ENCODE measurements around the gene IFIH1.

Gene IFIH1

DNA sequence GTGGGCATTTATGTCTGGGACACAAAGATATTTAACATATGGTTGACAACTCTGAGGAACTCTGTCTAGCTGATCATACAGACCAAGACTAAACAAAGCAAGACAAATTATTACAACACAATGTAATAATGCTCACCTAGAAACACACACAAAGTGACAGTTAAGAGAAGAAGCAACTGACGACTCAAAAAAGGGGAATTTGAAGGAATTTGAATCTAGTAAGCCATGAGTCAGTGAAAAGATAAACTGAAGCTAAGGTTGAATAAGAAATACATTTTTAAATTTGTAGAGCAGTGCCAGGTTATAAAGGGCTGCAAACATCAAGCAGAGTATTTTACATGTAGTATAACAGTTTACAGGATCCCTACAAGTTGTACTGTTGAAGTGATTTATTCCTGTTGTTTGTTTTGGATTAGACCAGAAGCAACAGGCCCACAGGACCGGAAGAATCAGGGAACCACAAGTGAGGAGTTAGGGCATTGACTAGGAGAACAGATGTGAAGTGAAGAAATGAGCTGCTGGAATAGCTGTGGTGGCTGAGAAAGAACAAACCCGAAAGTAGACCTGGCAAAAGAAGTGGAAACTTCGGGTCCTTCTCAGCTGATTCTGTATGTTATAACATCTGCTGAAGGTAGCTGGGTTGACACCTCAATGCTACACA, 35.6 kb downstream of the IFIH1 start:
- no peak overlapping the region for H3K4me3 ChIP-seq (replicated peaks in 1 of 2; ENCODE audit: low read depth in 2 of 2, low read length in 2 of 2)
- DNase-seq (ENCODE audit: low read depth in 2 of 2) = peak; percentile 13 to 42
- TF ChIP-seq CTCF (IDR thresholded peaks at IDR 0.05; ENCODE audit: low read depth, low read length) = no peak

DNA sequence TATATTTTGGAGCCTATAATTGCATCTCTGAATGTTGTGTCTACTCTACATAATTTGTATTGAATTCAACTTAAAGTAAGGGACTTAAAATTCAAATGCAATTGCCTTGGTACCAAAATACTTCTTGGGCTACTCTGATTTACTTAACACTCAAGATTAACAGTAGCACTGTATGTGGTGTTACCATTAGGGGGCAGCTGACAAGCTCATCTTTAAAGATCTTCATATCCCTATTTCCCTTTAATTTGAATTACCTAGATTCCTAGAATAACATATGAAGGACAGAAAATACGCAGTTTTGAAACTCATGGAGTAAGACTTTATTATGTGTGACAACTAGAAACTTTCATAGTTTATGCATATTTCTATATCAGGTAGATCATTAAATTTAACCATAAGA, 37.8 kb downstream of the IFIH1 start:
- TF ChIP-seq CTCF (IDR thresholded peaks at IDR 0.05; ENCODE audit: low read depth, low read length) = no peak
- DNase-seq (ENCODE audit: low read depth in 2 of 2) = no peak
- no peak overlapping the region for H3K4me3 ChIP-seq (replicated peaks in 1 of 2; ENCODE audit: low read depth in 2 of 2, low read length in 2 of 2)

DNA sequence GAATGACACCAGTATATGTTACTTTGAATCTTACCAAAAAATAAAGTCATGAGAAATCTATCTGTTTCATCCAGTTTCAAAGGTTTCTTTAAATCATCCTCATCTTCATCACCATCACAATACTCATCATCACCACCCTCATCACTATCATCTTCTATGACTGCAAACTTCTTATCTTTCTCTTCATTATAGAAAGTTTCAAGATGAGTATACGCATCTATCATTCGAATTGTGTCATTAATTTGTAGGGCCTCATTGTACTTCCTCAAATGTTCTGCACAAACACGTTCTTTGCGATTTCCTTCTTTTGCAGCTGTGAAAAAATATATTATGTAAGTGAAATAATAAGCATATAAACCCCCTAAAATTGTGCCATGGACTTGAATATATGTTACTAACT, 41.1 kb downstream of the IFIH1 start:
- no peak for DNase-seq (ENCODE audit: low read depth in 2 of 2)

GRCh38 chr2:162267996-162268395, 50.5 kb downstream of the IFIH1 start:
- no peak for DNase-seq (ENCODE audit: low read depth in 2 of 2)
- TF ChIP-seq CTCF (IDR thresholded peaks at IDR 0.05; ENCODE audit: low read depth, low read length) = no peak
- no peak overlapping the region for H3K4me3 ChIP-seq (replicated peaks in 1 of 2; ENCODE audit: low read depth in 2 of 2, low read length in 2 of 2)

More for the DNA sequence above, 41.1 kb downstream of the IFIH1 start:
- H3K4me3 ChIP-seq (replicated peaks in 1 of 2; ENCODE audit: low read depth in 2 of 2, low read length in 2 of 2) = no peak overlapping the region
- no peak for TF ChIP-seq CTCF (IDR thresholded peaks at IDR 0.05; ENCODE audit: low read depth, low read length)

- no peak for TF ChIP-seq CTCF (IDR thresholded peaks at IDR 0.05; ENCODE audit: low read depth, low read length)
- no peak overlapping the region for H3K4me3 ChIP-seq (replicated peaks in 1 of 2; ENCODE audit: low read depth in 2 of 2, low read length in 2 of 2)
- DNase-seq (ENCODE audit: low read depth in 2 of 2) = no peak
Observed at GRCh38 chr2:162267496-162267895, 51.0 kb downstream of the IFIH1 start.

DNA sequence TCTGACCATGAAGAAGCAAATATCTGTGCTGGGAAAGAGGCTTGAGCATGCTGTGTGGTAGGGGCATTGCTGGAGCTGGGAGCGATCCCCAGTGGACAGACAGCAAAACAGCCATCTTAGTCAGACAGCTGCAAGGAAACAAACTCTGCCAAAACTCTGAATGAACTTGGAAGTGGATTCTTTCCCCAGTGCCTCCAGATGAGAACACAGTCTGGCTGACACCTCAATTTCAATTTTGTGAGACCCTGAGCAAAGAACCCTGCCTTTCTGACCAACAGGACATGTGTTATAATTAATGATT, 52.1 kb downstream of the IFIH1 start:
- TF ChIP-seq CTCF (IDR thresholded peaks at IDR 0.05; ENCODE audit: low read depth, low read length) = peak; percentile 32
- H3K4me3 ChIP-seq (replicated peaks in 1 of 2; ENCODE audit: low read depth in 2 of 2, low read length in 2 of 2) = no peak overlapping the region
- peak; percentile 48 to 49 for DNase-seq (ENCODE audit: low read depth in 2 of 2)

All from cardiac fibroblast (primary cell).